ENCODE results near the gene CCSAP.

- TF ChIP-seq CTCF (tag by site-specific recombination; IDR thresholded peaks at IDR 0.05) (no peak), PBX3 (CRISPR knock-in tag; IDR thresholded peaks at IDR 0.05) (no peak), REST (tag by site-specific recombination; IDR thresholded peaks at IDR 0.05) (no peak), ZNF211 (tag by site-specific recombination; IDR thresholded peaks at IDR 0.05; ENCODE audit: low read depth) (no peak), ZNF169 (tag by site-specific recombination; IDR thresholded peaks at IDR 0.05) (no peak), ATF2 (tag by site-specific recombination; IDR thresholded peaks at IDR 0.05; ENCODE audit: low read depth) (no peak), ZNF121 (tag by site-specific recombination; IDR thresholded peaks at IDR 0.05) (no peak), GLIS2 (tag by site-specific recombination; IDR thresholded peaks at IDR 0.05) (no peak), ZNF670 (tag by site-specific recombination; IDR thresholded peaks at IDR 0.05; ENCODE audit: low read depth) (no peak)
These were observed 47.3 kb upstream of the CCSAP start for GRCh38 chr1:229390130-229390529.
